ENCODE data around the gene TRIM42. TPM values are rescaled to one million over a fixed set of nuclear protein-coding genes. Genes with fewer than 3 reads are reported as not detected.
A peak's percentile ranks its signal among the peaks of the same experiment; 100 is the strongest.

TRIM42 gene
- polyA plus RNA-seq, 2 of the 4 experiments (the other 2 are of a cell fraction): not detected

GRCh38 chr3:140733623-140734022, 55.8 kb downstream of the TRIM42 start:
- Histone ChIP-seq H3K4me3 (no peak overlapping the region), H3K27ac (no peak overlapping the region), H3K4me1 (no peaks in the 10 kb centered on the region), H3K9me3 (no peaks in the 10 kb centered on the region), H3K4me2 (no peak overlapping the region)
- DNase-seq (ENCODE audit: low read depth in 1 of 2, low spot score in 1 of 2) (no peak), ATAC-seq (no peak), FAIRE-seq (no peak)
- ChIA-PET POLR2A (no interaction called here), CTCF (no interaction called here)
- TF ChIP-seq NR3C1 (IDR thresholded peaks at IDR 0.05) (no peak), CTCF (IDR thresholded peaks at IDR 0.05) (no peak), MAX (IDR thresholded peaks at IDR 0.05) (no peak), PHF8 (IDR thresholded peaks at IDR 0.05; ENCODE audit: borderline replicate concordance, low read depth) (no peak), ZSCAN20 (CRISPR knock-in tag; IDR thresholded peaks at IDR 0.05) (no peak)
- 0% methylated on average over 3 of the region's 3 CpGs for WGBS (ENCODE audit: missing lambda C conversion rate)

- FAIRE-seq (no peak), ATAC-seq (peak in 1 of 2 experiments; percentile 58; a peak in 2 of 6 replicates), DNase-seq (ENCODE audit: low read depth in 1 of 2, low spot score in 1 of 2) (peak; percentile 1 to 10)
- 8% methylated on average over 4 of the region's 5 CpGs for WGBS (ENCODE audit: missing lambda C conversion rate)
- Histone ChIP-seq H3K4me3 (no peak overlapping the region), H3K4me1 (no peaks in the 10 kb centered on the region), H3K9me3 (no peaks in the 10 kb centered on the region), H3K4me2 (no peak overlapping the region), H3K27ac (no peak overlapping the region)
- ChIA-PET CTCF (interaction anchor here (1.2 kb wide), 1 partner anchor 14 kb away, joined by 4 read pairs; no protein-coding TSS in a partner anchor), POLR2A (no interaction called here)
- TF ChIP-seq HOXB13 (CRISPR knock-in tag; IDR thresholded peaks at IDR 0.05; ENCODE audit: low read depth) (no peak), E2F6 (IDR thresholded peaks at IDR 0.05; ENCODE audit: borderline replicate concordance, low read depth) (no peak), POLR2AphosphoS2 (conservative IDR thresholded peaks at IDR 0.05; ENCODE audit: low read length) (no peak), SMC3 (IDR thresholded peaks at IDR 0.05) (peak; percentile 31; the same call in 1 of the 3 replicates), RAD21 (conservative IDR thresholded peaks at IDR 0.05 in 1 of 2, IDR thresholded peaks at IDR 0.05 in 1 of 2) (peak; percentile 57 to 67), PHF8 (IDR thresholded peaks at IDR 0.05; ENCODE audit: borderline replicate concordance, low read depth) (no peak), RNF2 (IDR thresholded peaks at IDR 0.05; ENCODE audit: borderline replicate concordance, low read depth) (no peak), CTCF (IDR thresholded peaks at IDR 0.05) (peak; percentile 27; the same call in 2 of the 3 replicates)
Observed at GRCh38 chr3:140736863-140737460, 59.1 kb downstream of the TRIM42 start.

GRCh38 chr3:140742116-140742515, 64.3 kb downstream of the TRIM42 start:
- POLR2A ChIA-PET: no interaction called here
- WGBS (ENCODE audit: missing lambda C conversion rate): 0% methylated on average over 2 of the region's 2 CpGs
- H3K4me1 ChIP-seq: no peaks in the 10 kb centered on the region

More at GRCh38 chr3:140742116-140742515, 64.3 kb downstream of the TRIM42 start:
- H3K4me2 ChIP-seq: no peak overlapping the region
- H3K4me3 ChIP-seq: no peak overlapping the region
- H3K9me3 ChIP-seq: no peaks in the 10 kb centered on the region
- ATAC-seq (no peak), FAIRE-seq (no peak), DNase-seq (ENCODE audit: low read depth in 1 of 2, low spot score in 1 of 2) (no peak)
- CTCF ChIA-PET: no interaction called here
- TF ChIP-seq USF2 (IDR thresholded peaks at IDR 0.05): no peak
- H3K27ac ChIP-seq: no peak overlapping the region
